ENCODE data around the gene REEP1.
A peak's percentile ranks its signal among the peaks of the same experiment; 100 is the strongest.

Gene REEP1

DNA sequence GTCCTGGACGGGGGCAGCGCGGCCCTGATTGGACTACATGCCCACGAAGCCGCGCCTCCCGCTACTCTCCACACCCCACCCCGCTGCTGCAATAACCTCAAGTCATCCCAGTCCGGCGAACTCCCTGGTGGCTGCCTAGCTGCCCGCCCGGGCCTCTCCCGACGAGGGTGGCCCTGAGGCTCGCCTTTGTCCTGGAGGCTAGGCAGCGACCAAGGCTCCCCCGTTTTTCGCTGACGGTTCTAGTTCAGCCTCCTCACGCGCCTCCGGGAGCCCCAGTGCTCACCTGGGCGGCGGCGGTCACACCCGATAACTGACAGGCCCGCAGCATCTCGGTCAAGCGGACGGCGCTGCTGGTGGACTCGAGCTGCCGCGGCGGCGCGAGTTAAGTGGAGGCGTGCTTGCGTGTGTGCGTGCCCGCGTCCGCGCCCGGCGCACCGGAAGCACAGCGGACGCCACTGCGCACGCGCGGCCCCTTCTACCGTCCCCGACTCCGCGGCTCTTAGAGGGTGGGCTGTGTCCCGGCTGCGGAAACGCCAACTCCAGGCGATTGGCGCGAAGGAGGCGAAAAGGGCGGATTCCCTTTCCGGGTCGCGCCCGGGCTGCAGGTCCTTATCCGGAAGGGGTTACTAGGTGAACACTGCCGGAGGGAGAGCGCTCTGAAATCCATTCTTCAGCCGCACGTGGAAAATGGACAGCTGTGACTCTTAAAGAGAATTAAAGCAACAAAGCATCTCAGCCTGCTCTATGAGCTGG is 142.2 kb downstream of the REEP1 start, which contains the start of gene IMMT:
Gene IMMT (minus strand): TSS at position 408 of the 753 bp plus-strand sequence. CDS start 80 bp downstream, at position 328.
- peak; percentile 91 for DNase-seq (ENCODE audit: extremely low spot score)
- TF ChIP-seq ZNF384 (IDR thresholded peaks at IDR 0.05) (no peak), FOXK2 (IDR thresholded peaks at IDR 0.05) (no peak), BHLHE40 (IDR thresholded peaks at IDR 0.05; ENCODE audit: borderline replicate concordance) (no peak), FOXA1 (IDR thresholded peaks at IDR 0.05) (no peak), L3MBTL2 (conservative IDR thresholded peaks at IDR 0.05) (peak; percentile 51; the same call in 1 of the 2 replicates), CTBP1 (IDR thresholded peaks at IDR 0.05; ENCODE audit: borderline replicate concordance) (no peak), HDGF (IDR thresholded peaks at IDR 0.05; ENCODE audit: borderline replicate concordance) (no peak), TARDBP (IDR thresholded peaks at IDR 0.05) (no peak), SP1 (IDR thresholded peaks at IDR 0.05) (no peak), ELF4 (IDR thresholded peaks at IDR 0.05) (peak; percentile 82), FOXM1 (IDR thresholded peaks at IDR 0.05; ENCODE audit: borderline replicate concordance) (no peak), NFRKB (IDR thresholded peaks at IDR 0.05) (no peak), SUZ12 (IDR thresholded peaks at IDR 0.05) (no peak), ARNT (IDR thresholded peaks at IDR 0.05) (no peak), LEF1 (IDR thresholded peaks at IDR 0.05; ENCODE audit: borderline replicate concordance) (no peak)
- TF ChIP-seq, protein P1, sequence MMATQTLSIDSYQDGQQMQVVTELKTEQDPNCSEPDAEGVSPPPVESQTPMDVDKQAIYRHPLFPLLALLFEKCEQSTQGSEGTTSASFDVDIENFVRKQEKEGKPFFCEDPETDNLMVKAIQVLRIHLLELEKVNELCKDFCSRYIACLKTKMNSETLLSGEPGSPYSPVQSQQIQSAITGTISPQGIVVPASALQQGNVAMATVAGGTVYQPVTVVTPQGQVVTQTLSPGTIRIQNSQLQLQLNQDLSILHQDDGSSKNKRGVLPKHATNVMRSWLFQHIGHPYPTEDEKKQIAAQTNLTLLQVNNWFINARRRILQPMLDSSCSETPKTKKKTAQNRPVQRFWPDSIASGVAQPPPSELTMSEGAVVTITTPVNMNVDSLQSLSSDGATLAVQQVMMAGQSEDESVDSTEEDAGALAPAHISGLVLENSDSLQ (IDR thresholded peaks at IDR 0.05) = peak; percentile 71
- ChIA-PET CTCF (interaction anchor here (0.6 kb wide), 1 partner anchor 629 kb away, joined by 3 read pairs; no protein-coding TSS in a partner anchor), POLR2A (interaction anchor here (0.6 to 3.2 kb wide), 15 partner anchors 10 to 475 kb away, joined by 3 to 40 read pairs (median 4); partner anchors contain the start of genes POLR1A, PTCD3 and REEP1)

DNA sequence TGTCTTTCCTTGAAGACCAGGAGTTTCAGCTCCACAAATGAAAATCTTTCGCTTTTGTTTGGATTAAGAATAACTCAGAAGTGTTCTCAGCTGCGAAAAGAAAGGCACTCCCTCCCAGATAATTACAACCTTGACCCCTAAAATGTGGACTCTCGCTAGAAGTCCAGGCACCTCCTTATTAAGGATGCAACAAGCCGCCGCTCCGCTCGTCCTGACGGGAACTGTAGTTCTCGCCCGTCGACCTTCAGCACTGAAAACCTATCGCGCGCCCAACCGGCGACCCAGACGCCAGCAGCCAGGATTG is 142.7 kb downstream of the REEP1 start:
- no peak for TF ChIP-seq NFRKB (IDR thresholded peaks at IDR 0.05)
- TF ChIP-seq FOXA1 (IDR thresholded peaks at IDR 0.05) = no peak
- no peak for TF ChIP-seq SUZ12 (IDR thresholded peaks at IDR 0.05)
- no peak for TF ChIP-seq BHLHE40 (IDR thresholded peaks at IDR 0.05; ENCODE audit: borderline replicate concordance)
- TF ChIP-seq, protein P1 (IDR thresholded peaks at IDR 0.05) = no peak
- TF ChIP-seq CTBP1 (IDR thresholded peaks at IDR 0.05; ENCODE audit: borderline replicate concordance) = no peak
- TF ChIP-seq FOXM1 (IDR thresholded peaks at IDR 0.05; ENCODE audit: borderline replicate concordance) = no peak
- no peak for TF ChIP-seq L3MBTL2 (conservative IDR thresholded peaks at IDR 0.05)
- no peak for TF ChIP-seq ELF4 (IDR thresholded peaks at IDR 0.05)
- POLR2A ChIA-PET = interaction anchor here (1.1 to 3.2 kb wide), 10 partner anchors 10 to 475 kb away, joined by 3 to 40 read pairs (median 4); partner anchors contain the start of genes POLR1A, PTCD3 and REEP1
- DNase-seq (ENCODE audit: extremely low spot score) = no peak
- CTCF ChIA-PET = no interaction called here

DNA sequence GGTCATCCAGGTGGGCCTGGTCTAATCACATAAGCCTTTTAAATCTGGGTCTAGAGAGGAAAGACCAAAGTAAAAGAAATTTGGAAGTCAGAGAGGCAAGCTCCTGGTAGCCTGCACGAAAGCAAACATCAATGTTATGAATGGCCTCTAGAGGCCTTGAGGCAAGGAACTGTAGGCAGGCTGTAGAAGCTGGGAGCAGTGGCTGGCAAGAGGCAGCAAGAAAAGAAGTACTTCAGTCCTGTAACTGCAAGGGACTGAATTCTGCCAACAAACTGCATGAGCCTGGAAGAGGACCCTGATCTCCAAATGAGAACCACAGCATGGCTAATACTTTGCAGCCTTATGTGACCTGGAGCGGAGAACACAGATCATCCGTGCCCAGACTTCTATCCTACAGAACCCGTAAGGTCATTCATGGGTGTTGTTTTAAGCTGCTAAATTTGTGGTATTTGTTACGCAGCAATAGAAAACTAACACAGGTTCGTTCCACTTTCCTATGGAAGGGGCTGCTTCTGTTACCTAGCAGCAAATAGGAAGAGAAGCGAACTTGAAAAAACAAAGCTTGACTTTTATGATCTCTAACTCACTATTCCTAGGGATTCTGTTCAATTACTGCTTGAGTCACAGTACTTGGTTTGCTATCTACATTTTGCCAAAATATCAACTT is 143.4 kb downstream of the REEP1 start:
- DNase-seq (ENCODE audit: extremely low spot score) = no peak
- ChIA-PET POLR2A (interaction anchor here (3.2 kb wide), 1 partner anchor 9 kb away, joined by 40 read pairs; no protein-coding TSS in a partner anchor), CTCF (no interaction called here)

DNA sequence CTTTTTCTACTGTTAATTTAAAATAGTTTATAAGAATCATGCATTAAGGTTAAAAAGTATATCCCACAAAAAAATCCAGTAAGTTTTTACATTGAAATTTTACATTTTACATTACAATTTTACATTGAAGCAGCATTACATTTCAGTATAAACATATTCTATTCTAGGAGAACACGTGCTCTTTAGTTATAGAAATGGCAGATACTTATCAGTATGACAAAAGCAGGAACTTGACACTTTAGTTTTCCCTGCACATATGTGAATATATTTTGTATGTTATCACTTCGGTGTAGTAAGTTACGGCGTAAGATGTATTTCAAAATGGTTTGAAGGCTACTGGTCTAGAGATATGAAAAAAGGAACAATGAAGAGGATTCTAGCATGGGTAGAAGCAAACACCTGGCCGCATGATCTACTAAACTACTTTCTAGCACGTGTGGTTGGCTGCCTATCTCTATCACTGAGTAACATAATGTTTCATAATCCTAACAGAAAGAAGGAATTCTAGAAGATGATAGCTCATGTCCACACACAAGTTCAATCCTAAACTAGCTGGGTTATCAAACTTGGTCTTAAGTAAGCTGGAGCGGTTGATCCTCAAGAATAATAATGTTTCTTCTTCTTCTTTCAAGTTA is 147.5 kb downstream of the REEP1 start:
- TF ChIP-seq ARNT (IDR thresholded peaks at IDR 0.05) = no peak
- no peak for TF ChIP-seq SUZ12 (IDR thresholded peaks at IDR 0.05)
- TF ChIP-seq L3MBTL2 (conservative IDR thresholded peaks at IDR 0.05) = no peak
- TF ChIP-seq FOXM1 (IDR thresholded peaks at IDR 0.05; ENCODE audit: borderline replicate concordance) = no peak
- no peak for TF ChIP-seq TARDBP (IDR thresholded peaks at IDR 0.05)
- TF ChIP-seq ELF4 (IDR thresholded peaks at IDR 0.05) = no peak
- no peak for TF ChIP-seq FOXA1 (IDR thresholded peaks at IDR 0.05)
- TF ChIP-seq LEF1 (IDR thresholded peaks at IDR 0.05; ENCODE audit: borderline replicate concordance) = no peak
- no peak for TF ChIP-seq HDGF (IDR thresholded peaks at IDR 0.05; ENCODE audit: borderline replicate concordance)
- TF ChIP-seq CTBP1 (IDR thresholded peaks at IDR 0.05; ENCODE audit: borderline replicate concordance) = no peak
- no peak for TF ChIP-seq SP1 (IDR thresholded peaks at IDR 0.05)
- TF ChIP-seq NFRKB (IDR thresholded peaks at IDR 0.05) = no peak
- POLR2A ChIA-PET = no interaction called here

More for the DNA sequence above, 143.4 kb downstream of the REEP1 start:
- TF ChIP-seq FOXK2 (IDR thresholded peaks at IDR 0.05) = no peak
- no peak for TF ChIP-seq NFRKB (IDR thresholded peaks at IDR 0.05)
- TF ChIP-seq TARDBP (IDR thresholded peaks at IDR 0.05) = no peak
- TF ChIP-seq SUZ12 (IDR thresholded peaks at IDR 0.05) = no peak
- no peak for TF ChIP-seq ARNT (IDR thresholded peaks at IDR 0.05)
- TF ChIP-seq, protein P1 (IDR thresholded peaks at IDR 0.05) = no peak
- no peak for TF ChIP-seq SP1 (IDR thresholded peaks at IDR 0.05)
- TF ChIP-seq FOXA1 (IDR thresholded peaks at IDR 0.05) = no peak
- TF ChIP-seq FOXM1 (IDR thresholded peaks at IDR 0.05; ENCODE audit: borderline replicate concordance) = no peak
- no peak for TF ChIP-seq L3MBTL2 (conservative IDR thresholded peaks at IDR 0.05)

DNA sequence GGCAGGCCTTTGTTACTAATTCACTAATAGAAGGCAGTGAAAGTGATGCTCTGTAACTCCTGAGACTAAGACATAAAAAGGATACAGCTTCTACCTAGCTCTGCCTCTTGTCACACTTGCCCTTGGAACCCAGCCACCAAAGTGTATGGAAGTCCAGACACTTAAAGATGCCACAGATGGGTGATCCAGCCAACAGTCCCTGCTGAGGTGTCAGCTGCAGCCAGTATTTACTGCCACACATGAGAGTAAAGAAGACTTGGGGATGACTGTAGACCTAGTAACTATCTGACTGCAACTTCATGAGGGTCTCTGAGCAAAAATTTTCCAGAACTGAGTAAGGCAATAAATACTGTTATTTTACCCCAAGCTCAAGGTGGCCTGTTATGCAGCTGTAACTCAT is 151.0 kb downstream of the REEP1 start:
- DNase-seq (ENCODE audit: extremely low spot score) = no peak
- ChIA-PET CTCF (interaction anchor here (0.8 kb wide), 1 partner anchor 298 kb away, joined by 3 read pairs; the partner anchor contains the start of gene ST3GAL5), POLR2A (interaction anchor here (2.3 to 4.9 kb wide), 2 partner anchors 9 to 13 kb away, joined by 5 to 40 read pairs; partner anchors contain the start of genes IMMT and MRPL35)
- no peak for TF ChIP-seq HDGF (IDR thresholded peaks at IDR 0.05; ENCODE audit: borderline replicate concordance)
- TF ChIP-seq TARDBP (IDR thresholded peaks at IDR 0.05) = no peak
- TF ChIP-seq LEF1 (IDR thresholded peaks at IDR 0.05; ENCODE audit: borderline replicate concordance) = no peak
- TF ChIP-seq FOXA1 (IDR thresholded peaks at IDR 0.05) = no peak
- TF ChIP-seq SUZ12 (IDR thresholded peaks at IDR 0.05) = no peak
- TF ChIP-seq, protein P1 (IDR thresholded peaks at IDR 0.05) = no peak
- TF ChIP-seq CTBP1 (IDR thresholded peaks at IDR 0.05; ENCODE audit: borderline replicate concordance) = no peak
- TF ChIP-seq NFRKB (IDR thresholded peaks at IDR 0.05) = no peak
- no peak for TF ChIP-seq ZNF384 (IDR thresholded peaks at IDR 0.05)
- TF ChIP-seq ARNT (IDR thresholded peaks at IDR 0.05) = no peak
- no peak for TF ChIP-seq BHLHE40 (IDR thresholded peaks at IDR 0.05; ENCODE audit: borderline replicate concordance)
- no peak for TF ChIP-seq FOXK2 (IDR thresholded peaks at IDR 0.05)
- TF ChIP-seq ELF4 (IDR thresholded peaks at IDR 0.05) = no peak
- TF ChIP-seq FOXM1 (IDR thresholded peaks at IDR 0.05; ENCODE audit: borderline replicate concordance) = no peak
- TF ChIP-seq L3MBTL2 (conservative IDR thresholded peaks at IDR 0.05) = no peak
- TF ChIP-seq SP1 (IDR thresholded peaks at IDR 0.05) = no peak

More for the DNA sequence above, 147.5 kb downstream of the REEP1 start:
- CTCF ChIA-PET = no interaction called here
- DNase-seq (ENCODE audit: extremely low spot score) = no peak

Data from HEK293T (cell line).